Endothelial cell of umbilical vein (primary cell): ENCODE data around the gene ZNF735.

Experiments used
- EZH2 ChIP-seq: IDR thresholded peaks from 2 replicates; pipeline ENCODE4 v1.6.1; 2012; ENCODE audit warnings: borderline replicate concordance, low read depth, mild to moderate bottlenecking, moderate library complexity, low read length, inconsistent platforms; ENCODE audit not compliant: severe bottlenecking
- FOS ChIP-seq: IDR thresholded peaks from 2 replicates; pipeline ENCODE4 v1.6.1; 2011; ENCODE audit warnings: mild to moderate bottlenecking, low read length, moderate library complexity, borderline replicate concordance; ENCODE audit not compliant: insufficient read depth
- GATA2 ChIP-seq: IDR thresholded peaks from 2 replicates; pipeline ENCODE4 v1.7.0; 2011; ENCODE audit warnings: low read depth, mild to moderate bottlenecking, moderate library complexity, mixed read lengths, low read length; ENCODE audit not compliant: insufficient read length, insufficient read depth
- JUN ChIP-seq: IDR thresholded peaks from 2 replicates; pipeline ENCODE4 v1.6.1; 2011; ENCODE audit warnings: borderline replicate concordance, low read depth; ENCODE audit not compliant: insufficient read length, insufficient read depth
- MYC ChIP-seq: IDR thresholded peaks from one replicate; pipeline ENCODE4 v1.6.1; 2011; ENCODE audit warnings: mild to moderate bottlenecking, low read depth, low read length
- POLR2A ChIP-seq: IDR thresholded peaks from 2 replicates; pipeline ENCODE4 v1.6.1; 2012; ENCODE audit warnings: low read depth, mild to moderate bottlenecking, control low read depth, low read length
- POLR2AphosphoS5 ChIP-seq: IDR thresholded peaks from 2 replicates; pipeline ENCODE4 v1.6.1; 2012; ENCODE audit warnings: low read depth, mild to moderate bottlenecking, control low read depth, low read length, moderate library complexity; ENCODE audit not compliant: insufficient read depth
- TF ChIP-seq, protein P1 (sequence below), 2 donors: IDR thresholded peaks; 1 replicate in 1 of 2; 2 replicates in 1 of 2; pipeline ENCODE4 v1.5.1; 2011; ENCODE audit warnings: low read length in 2 of 2, mild to moderate bottlenecking in 2 of 2, moderate library complexity in 2 of 2, control low read depth in 1 of 2, inconsistent platforms in 1 of 2, low read depth in 1 of 2; ENCODE audit not compliant: insufficient read depth in 1 of 2; ENCODE audit errors: extremely low read depth in 1 of 2

- TF ChIP-seq, protein P1, sequence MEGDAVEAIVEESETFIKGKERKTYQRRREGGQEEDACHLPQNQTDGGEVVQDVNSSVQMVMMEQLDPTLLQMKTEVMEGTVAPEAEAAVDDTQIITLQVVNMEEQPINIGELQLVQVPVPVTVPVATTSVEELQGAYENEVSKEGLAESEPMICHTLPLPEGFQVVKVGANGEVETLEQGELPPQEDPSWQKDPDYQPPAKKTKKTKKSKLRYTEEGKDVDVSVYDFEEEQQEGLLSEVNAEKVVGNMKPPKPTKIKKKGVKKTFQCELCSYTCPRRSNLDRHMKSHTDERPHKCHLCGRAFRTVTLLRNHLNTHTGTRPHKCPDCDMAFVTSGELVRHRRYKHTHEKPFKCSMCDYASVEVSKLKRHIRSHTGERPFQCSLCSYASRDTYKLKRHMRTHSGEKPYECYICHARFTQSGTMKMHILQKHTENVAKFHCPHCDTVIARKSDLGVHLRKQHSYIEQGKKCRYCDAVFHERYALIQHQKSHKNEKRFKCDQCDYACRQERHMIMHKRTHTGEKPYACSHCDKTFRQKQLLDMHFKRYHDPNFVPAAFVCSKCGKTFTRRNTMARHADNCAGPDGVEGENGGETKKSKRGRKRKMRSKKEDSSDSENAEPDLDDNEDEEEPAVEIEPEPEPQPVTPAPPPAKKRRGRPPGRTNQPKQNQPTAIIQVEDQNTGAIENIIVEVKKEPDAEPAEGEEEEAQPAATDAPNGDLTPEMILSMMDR (IDR thresholded peaks at IDR 0.05; ENCODE audit: extremely low read depth in 1 of 2, insufficient read depth in 1 of 2, low read depth in 1 of 2, low read length in 2 of 2), result no peak
- TF ChIP-seq FOS (no peak), POLR2A (no peak), EZH2 (no peak), JUN (no peak), GATA2 (no peak), POLR2AphosphoS5 (no peak), MYC (no peak)
Measured at GRCh38 chr7:64192775-64193174, 14.2 kb upstream of the ZNF735 start.
